Measurements from ENCODE around the gene DBNL.

DNA sequence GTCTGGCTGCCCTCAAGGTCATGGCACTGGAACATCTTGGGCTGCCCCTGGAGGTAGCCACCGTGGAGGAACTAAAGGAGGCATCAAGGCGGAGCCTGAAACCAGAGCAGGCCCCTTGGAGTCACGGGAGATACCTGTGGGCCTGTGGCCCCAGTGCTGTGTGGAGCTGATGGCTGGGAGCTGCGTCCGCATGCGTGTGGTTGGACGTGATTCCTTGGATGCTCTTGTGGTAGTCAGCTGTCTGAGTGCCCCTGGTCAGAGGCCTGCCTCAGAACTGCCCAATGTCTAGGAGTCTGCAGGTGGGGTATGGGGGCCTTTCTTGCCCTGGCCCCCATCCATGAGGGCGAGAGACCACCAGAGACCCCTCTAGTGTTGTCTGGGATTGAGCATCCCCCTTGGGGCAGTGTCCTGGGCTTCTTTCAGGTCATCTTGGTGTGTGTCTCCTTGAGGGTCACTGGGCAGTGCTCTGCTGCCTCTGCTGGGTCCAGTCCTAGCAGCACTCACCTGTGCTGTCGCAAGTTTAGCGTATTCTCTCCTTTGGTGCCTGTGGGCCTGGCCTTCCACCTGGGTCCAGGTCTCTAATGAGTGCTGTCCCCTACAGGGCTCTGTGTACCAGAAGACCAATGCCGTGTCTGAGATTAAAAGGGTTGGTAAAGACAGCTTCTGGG is 12.8 kb downstream of the DBNL start:
- TF ChIP-seq EZH2 (IDR thresholded peaks at IDR 0.05; ENCODE audit: borderline replicate concordance): no peak
- TF ChIP-seq, protein P1, sequence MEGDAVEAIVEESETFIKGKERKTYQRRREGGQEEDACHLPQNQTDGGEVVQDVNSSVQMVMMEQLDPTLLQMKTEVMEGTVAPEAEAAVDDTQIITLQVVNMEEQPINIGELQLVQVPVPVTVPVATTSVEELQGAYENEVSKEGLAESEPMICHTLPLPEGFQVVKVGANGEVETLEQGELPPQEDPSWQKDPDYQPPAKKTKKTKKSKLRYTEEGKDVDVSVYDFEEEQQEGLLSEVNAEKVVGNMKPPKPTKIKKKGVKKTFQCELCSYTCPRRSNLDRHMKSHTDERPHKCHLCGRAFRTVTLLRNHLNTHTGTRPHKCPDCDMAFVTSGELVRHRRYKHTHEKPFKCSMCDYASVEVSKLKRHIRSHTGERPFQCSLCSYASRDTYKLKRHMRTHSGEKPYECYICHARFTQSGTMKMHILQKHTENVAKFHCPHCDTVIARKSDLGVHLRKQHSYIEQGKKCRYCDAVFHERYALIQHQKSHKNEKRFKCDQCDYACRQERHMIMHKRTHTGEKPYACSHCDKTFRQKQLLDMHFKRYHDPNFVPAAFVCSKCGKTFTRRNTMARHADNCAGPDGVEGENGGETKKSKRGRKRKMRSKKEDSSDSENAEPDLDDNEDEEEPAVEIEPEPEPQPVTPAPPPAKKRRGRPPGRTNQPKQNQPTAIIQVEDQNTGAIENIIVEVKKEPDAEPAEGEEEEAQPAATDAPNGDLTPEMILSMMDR (IDR thresholded peaks at IDR 0.05; ENCODE audit: poor library complexity): no peak
